Measurements from ENCODE around the gene KRTAP9-7. TPM values are rescaled to one million over a fixed set of nuclear protein-coding genes. Genes with fewer than 3 reads are reported as not detected.
"Not testable (repeated sequence)": the region's sequence is repeated elsewhere in the genome, so short reads cannot be mapped to it uniquely, and the experiment has no call there.

The KRTAP9-7 gene, protein sequence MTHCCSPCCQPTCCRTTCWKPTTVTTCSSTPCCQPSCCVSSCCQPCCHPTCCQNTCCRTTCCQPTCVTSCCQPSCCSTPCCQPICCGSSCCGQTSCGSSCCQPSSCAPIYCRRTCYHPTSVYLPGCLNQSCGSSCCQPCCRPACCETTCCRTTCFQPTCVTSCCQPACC
- total RNA-seq (2021) (not detected in 2 replicates), Bru-seq, nascent RNA (not detected), BruChase-seq, experiment 1, labeled RNA remaining after a 2-hour chase (not detected), BruChase-seq, experiment 2, labeled RNA remaining after a 6-hour chase (not detected)
- long read RNA-seq: 0 reads

DNA sequence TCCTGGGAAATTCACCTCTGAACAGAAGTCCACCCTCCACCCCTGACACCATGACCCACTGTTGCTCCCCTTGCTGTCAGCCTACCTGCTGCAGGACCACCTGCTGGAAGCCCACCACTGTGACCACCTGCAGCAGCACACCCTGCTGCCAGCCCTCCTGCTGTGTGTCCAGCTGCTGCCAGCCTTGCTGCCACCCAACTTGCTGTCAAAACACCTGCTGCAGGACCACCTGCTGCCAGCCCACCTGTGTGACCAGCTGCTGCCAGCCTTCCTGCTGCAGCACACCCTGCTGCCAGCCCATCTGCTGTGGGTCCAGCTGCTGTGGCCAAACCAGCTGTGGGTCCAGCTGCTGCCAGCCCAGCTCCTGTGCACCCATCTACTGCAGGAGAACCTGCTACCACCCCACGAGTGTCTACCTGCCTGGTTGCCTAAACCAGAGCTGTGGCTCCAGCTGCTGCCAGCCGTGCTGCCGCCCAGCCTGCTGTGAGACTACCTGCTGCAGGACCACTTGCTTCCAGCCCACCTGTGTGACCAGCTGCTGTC is at the start of gene KRTAP9-7:
Gene KRTAP9-7, plus strand, starts transcription at position 51 of the 543 bp plus-strand sequence. Its CDS starts 0 bp downstream, at position 51.
- POLR2A ChIA-PET (ENCODE audit: low non-redundant PET); H3K4me3 ChIP-seq (ENCODE audit: low read depth, low read length, poor library complexity, severe bottlenecking); H3K4me1 ChIP-seq (ENCODE audit: insufficient read depth, low read length, poor library complexity, severe bottlenecking); H3K36me3 ChIP-seq (ENCODE audit: insufficient read depth, low read length, poor library complexity, severe bottlenecking); DNase-seq (ENCODE audit: low spot score); H3K27me3 ChIP-seq (replicated peaks; ENCODE audit: insufficient read depth, low read depth, low read length, poor library complexity); H3K27ac ChIP-seq (ENCODE audit: low read depth, low read length, poor library complexity, severe bottlenecking); H3K9me3 ChIP-seq (ENCODE audit: low read depth, low read length, poor library complexity, severe bottlenecking); BruUV-seq (replicated peaks); intact Hi-C loops (cut with micrococcal nuclease; ENCODE audit: unreplicated experiment); CTCF ChIA-PET: not testable (repeated sequence)

DNA sequence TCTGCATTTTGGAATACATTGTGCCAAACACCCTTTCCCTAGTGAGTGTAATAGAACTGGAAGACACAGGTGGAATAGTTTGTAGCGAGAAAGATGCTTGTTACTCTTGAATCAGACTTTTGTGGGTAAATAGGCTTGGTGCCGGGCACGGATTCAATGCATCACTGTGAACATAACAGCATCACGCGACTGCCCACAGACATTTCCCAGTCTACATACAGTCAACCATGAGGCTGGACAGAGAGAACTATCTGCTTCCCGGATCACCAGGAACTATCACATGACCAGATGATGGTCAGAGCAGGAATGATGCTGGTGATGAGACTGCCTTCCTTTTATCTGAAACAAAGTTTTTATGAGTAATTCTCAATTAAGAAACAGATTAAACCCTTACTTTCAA is 49.4 kb upstream of the KRTAP9-7 start:
- no peak for DNase-seq (ENCODE audit: low spot score)
- H3K4me3 ChIP-seq (ENCODE audit: low read depth, low read length, poor library complexity, severe bottlenecking): no peak overlapping the region
- ChIA-PET CTCF (no interaction called here), POLR2A (ENCODE audit: low non-redundant PET) (no interaction called here)
- H3K36me3 ChIP-seq (ENCODE audit: insufficient read depth, low read length, poor library complexity, severe bottlenecking): no peaks in the 10 kb centered on the region
- intact Hi-C loops (cut with micrococcal nuclease; ENCODE audit: unreplicated experiment): no loop called here
- TF ChIP-seq EZH2 (IDR thresholded peaks at IDR 0.05; ENCODE audit: borderline replicate concordance, low read depth, low read length, poor library complexity, severe bottlenecking): no peak
- TF ChIP-seq, protein P1, sequence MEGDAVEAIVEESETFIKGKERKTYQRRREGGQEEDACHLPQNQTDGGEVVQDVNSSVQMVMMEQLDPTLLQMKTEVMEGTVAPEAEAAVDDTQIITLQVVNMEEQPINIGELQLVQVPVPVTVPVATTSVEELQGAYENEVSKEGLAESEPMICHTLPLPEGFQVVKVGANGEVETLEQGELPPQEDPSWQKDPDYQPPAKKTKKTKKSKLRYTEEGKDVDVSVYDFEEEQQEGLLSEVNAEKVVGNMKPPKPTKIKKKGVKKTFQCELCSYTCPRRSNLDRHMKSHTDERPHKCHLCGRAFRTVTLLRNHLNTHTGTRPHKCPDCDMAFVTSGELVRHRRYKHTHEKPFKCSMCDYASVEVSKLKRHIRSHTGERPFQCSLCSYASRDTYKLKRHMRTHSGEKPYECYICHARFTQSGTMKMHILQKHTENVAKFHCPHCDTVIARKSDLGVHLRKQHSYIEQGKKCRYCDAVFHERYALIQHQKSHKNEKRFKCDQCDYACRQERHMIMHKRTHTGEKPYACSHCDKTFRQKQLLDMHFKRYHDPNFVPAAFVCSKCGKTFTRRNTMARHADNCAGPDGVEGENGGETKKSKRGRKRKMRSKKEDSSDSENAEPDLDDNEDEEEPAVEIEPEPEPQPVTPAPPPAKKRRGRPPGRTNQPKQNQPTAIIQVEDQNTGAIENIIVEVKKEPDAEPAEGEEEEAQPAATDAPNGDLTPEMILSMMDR (conservative IDR thresholded peaks at IDR 0.05; ENCODE audit: low read depth, low read length): no peak
- peaks cover 6% of the 10 kb centered on the region for H3K4me1 ChIP-seq (ENCODE audit: insufficient read depth, low read length, poor library complexity, severe bottlenecking)
- H3K27me3 ChIP-seq (replicated peaks; ENCODE audit: insufficient read depth, low read depth, low read length, poor library complexity): no peaks in the 10 kb centered on the region
- H3K9me3 ChIP-seq (ENCODE audit: low read depth, low read length, poor library complexity, severe bottlenecking): no peaks in the 10 kb centered on the region
- no TSS peak for BruUV-seq (replicated peaks)
- no peak overlapping the region for H3K27ac ChIP-seq (ENCODE audit: low read depth, low read length, poor library complexity, severe bottlenecking)

DNA sequence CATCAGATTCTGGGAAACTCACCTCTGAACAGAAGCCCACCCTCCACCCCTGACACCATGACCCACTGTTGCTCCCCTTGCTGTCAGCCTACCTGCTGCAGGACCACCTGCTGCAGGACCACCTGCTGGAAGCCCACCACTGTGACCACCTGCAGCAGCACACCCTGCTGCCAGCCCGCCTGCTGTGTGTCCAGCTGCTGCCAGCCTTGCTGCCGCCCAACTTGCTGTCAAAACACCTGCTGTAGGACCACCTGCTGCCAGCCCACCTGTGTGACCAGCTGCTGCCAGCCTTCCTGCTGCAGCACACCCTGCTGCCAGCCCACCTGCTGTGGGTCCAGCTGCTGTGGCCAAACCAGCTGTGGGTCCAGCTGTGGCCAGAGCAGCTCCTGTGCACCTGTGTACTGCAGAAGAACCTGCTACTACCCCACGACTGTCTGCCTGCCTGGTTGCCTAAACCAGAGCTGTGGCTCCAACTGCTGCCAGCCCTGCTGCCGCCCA is 48.9 kb upstream of the KRTAP9-7 start, which contains the start of gene KRTAP9-2:
Gene KRTAP9-2, plus strand, starts transcription at position 51 of the 498 bp plus-strand sequence. Its CDS starts 7 bp downstream, at position 58.
- intact Hi-C loops (cut with micrococcal nuclease; ENCODE audit: unreplicated experiment); H3K36me3 ChIP-seq (ENCODE audit: insufficient read depth, low read length, poor library complexity, severe bottlenecking); H3K9me3 ChIP-seq (ENCODE audit: low read depth, low read length, poor library complexity, severe bottlenecking); H3K4me3 ChIP-seq (ENCODE audit: low read depth, low read length, poor library complexity, severe bottlenecking); CTCF ChIA-PET; H3K27me3 ChIP-seq (replicated peaks; ENCODE audit: insufficient read depth, low read depth, low read length, poor library complexity); DNase-seq (ENCODE audit: low spot score); POLR2A ChIA-PET (ENCODE audit: low non-redundant PET); BruUV-seq (replicated peaks); H3K27ac ChIP-seq (ENCODE audit: low read depth, low read length, poor library complexity, severe bottlenecking); H3K4me1 ChIP-seq (ENCODE audit: insufficient read depth, low read length, poor library complexity, severe bottlenecking): not testable (repeated sequence)

DNA sequence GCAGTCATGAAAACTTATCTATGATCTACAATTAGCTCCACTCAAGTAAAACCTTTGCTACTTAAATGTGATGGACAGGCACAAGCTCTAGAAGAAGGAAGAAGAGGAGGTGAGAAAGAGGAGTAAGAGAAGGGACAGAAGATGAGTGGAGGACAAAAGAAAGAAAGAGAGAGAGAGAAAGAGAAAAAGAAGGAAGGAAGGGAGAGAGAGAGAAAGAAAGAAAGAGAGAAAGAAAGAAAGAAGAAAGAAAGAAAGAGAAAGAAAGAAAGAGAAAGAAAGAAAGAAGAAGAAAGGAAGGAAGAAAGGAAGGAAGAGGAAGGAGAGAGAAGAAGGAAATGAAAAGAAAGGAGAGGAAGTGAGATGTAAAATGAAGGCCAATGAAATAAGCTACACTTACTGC is 45.4 kb upstream of the KRTAP9-7 start:
- no peak overlapping the region for H3K27ac ChIP-seq (ENCODE audit: low read depth, low read length, poor library complexity, severe bottlenecking)
- TF ChIP-seq EZH2 (IDR thresholded peaks at IDR 0.05; ENCODE audit: borderline replicate concordance, low read depth, low read length, poor library complexity, severe bottlenecking): no peak
- TF ChIP-seq, protein P1 (conservative IDR thresholded peaks at IDR 0.05; ENCODE audit: low read depth, low read length): no peak
- no peaks in the 10 kb centered on the region for H3K36me3 ChIP-seq (ENCODE audit: insufficient read depth, low read length, poor library complexity, severe bottlenecking)
- DNase-seq (ENCODE audit: low spot score): no peak
- ChIA-PET POLR2A (ENCODE audit: low non-redundant PET) (no interaction called here), CTCF (no interaction called here)
- intact Hi-C loops (cut with micrococcal nuclease; ENCODE audit: unreplicated experiment): no loop called here
- H3K9me3 ChIP-seq (ENCODE audit: low read depth, low read length, poor library complexity, severe bottlenecking): no peaks in the 10 kb centered on the region
- BruUV-seq (replicated peaks): no TSS peak
- no peak overlapping the region for H3K4me3 ChIP-seq (ENCODE audit: low read depth, low read length, poor library complexity, severe bottlenecking)
- H3K4me1 ChIP-seq (ENCODE audit: insufficient read depth, low read length, poor library complexity, severe bottlenecking): no peaks in the 10 kb centered on the region
- H3K27me3 ChIP-seq (replicated peaks; ENCODE audit: insufficient read depth, low read depth, low read length, poor library complexity): no peaks in the 10 kb centered on the region
